ENCODE data around the gene RPL37A.

- TF ChIP-seq CTCF (IDR thresholded peaks at IDR 0.05) = no peak
- no peak for TF ChIP-seq EZH2phosphoT487 (IDR thresholded peaks at IDR 0.05)
- no peak for TF ChIP-seq EZH2 (IDR thresholded peaks at IDR 0.05)
Observed at GRCh38 chr2:216477283-216478035, 21.2 kb upstream of the RPL37A start.
